ENCODE results near the gene RAB3GAP2. TPM values are rescaled to one million over a fixed set of nuclear protein-coding genes. Genes with fewer than 3 reads are reported as not detected.
A peak's percentile ranks its signal among the peaks of the same experiment; 100 is the strongest.

Gene RAB3GAP2
- total RNA-seq, 2 experiments from 2014 or later, result 34.7 to 39.4 TPM

GRCh38 chr1:220135755-220136154 lies 136.5 kb downstream of the RAB3GAP2 start:
- H3K36me3 Mint-ChIP-seq (ENCODE audit: low read depth), result peaks cover 83% of the 10 kb centered on the region
- no peak overlapping the region for H3K27ac ChIP-seq (ENCODE audit: low read depth in 1 of 2, low read length in 2 of 2)
- no peak overlapping the region for H3K4me3 Mint-ChIP-seq
- H3K27ac Mint-ChIP-seq, result peak overlapping the region; percentile 54
- peaks cover 10% of the 10 kb centered on the region for H3K4me1 Mint-ChIP-seq (ENCODE audit: low read depth)
- ATAC-seq (ENCODE audit: poor library complexity), result no peak
- TF ChIP-seq, protein P1, sequence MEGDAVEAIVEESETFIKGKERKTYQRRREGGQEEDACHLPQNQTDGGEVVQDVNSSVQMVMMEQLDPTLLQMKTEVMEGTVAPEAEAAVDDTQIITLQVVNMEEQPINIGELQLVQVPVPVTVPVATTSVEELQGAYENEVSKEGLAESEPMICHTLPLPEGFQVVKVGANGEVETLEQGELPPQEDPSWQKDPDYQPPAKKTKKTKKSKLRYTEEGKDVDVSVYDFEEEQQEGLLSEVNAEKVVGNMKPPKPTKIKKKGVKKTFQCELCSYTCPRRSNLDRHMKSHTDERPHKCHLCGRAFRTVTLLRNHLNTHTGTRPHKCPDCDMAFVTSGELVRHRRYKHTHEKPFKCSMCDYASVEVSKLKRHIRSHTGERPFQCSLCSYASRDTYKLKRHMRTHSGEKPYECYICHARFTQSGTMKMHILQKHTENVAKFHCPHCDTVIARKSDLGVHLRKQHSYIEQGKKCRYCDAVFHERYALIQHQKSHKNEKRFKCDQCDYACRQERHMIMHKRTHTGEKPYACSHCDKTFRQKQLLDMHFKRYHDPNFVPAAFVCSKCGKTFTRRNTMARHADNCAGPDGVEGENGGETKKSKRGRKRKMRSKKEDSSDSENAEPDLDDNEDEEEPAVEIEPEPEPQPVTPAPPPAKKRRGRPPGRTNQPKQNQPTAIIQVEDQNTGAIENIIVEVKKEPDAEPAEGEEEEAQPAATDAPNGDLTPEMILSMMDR (IDR thresholded peaks at IDR 0.05), result no peak
- H3K4me3 ChIP-seq (ENCODE audit: low read length), result no peak overlapping the region
- no peaks in the 10 kb centered on the region for H3K4me1 ChIP-seq (ENCODE audit: insufficient read depth, low read length)
- ChIA-PET CTCF (no interaction called here), POLR2A (no interaction called here)
- H3K27me3 ChIP-seq (ENCODE audit: control insufficient read depth in 1 of 2, insufficient read depth in 2 of 2, low read length in 2 of 2), result no peaks in the 10 kb centered on the region
- no peaks in the 10 kb centered on the region for H3K9me3 ChIP-seq (ENCODE audit: control insufficient read depth in 1 of 2, insufficient read depth in 1 of 2, low read length in 2 of 2)
- no peaks in the 10 kb centered on the region for H3K9me3 Mint-ChIP-seq
- no peaks in the 10 kb centered on the region for H3K27me3 Mint-ChIP-seq
- H3K36me3 ChIP-seq (ENCODE audit: insufficient read depth, low read length), result peaks cover 52% of the 10 kb centered on the region
- DNase-seq, result no peak
- intact Hi-C loops (cut with DNase I, micrococcal nuclease), result no loop called here

- Mint-ChIP-seq H3K36me3 (ENCODE audit: low read depth) (peaks cover 86% of the 10 kb centered on the region), H3K4me3 (no peak overlapping the region), H3K9me3 (peaks cover 4% of the 10 kb centered on the region), H3K4me1 (ENCODE audit: low read depth) (peaks cover 10% of the 10 kb centered on the region), H3K27me3 (no peaks in the 10 kb centered on the region), H3K27ac (no peak overlapping the region)
- CTCF ChIA-PET, result no interaction called here
- ATAC-seq (ENCODE audit: poor library complexity) (no peak), DNase-seq (no peak)
- TF ChIP-seq, protein P1 (IDR thresholded peaks at IDR 0.05), result no peak
- Histone ChIP-seq H3K27ac (ENCODE audit: low read depth in 1 of 2, low read length in 2 of 2) (no peak overlapping the region), H3K27me3 (ENCODE audit: control insufficient read depth in 1 of 2, insufficient read depth in 2 of 2, low read length in 2 of 2) (no peaks in the 10 kb centered on the region), H3K4me3 (ENCODE audit: low read length) (no peak overlapping the region), H3K4me1 (ENCODE audit: insufficient read depth, low read length) (no peaks in the 10 kb centered on the region), H3K36me3 (ENCODE audit: insufficient read depth, low read length) (peaks cover 38% of the 10 kb centered on the region), H3K9me3 (ENCODE audit: control insufficient read depth in 1 of 2, insufficient read depth in 1 of 2, low read length in 2 of 2) (peaks cover 0 to 3% of the 10 kb centered on the region in 2 experiments)
- POLR2A ChIA-PET, result no interaction called here
- intact Hi-C loops (cut with DNase I, micrococcal nuclease), result no loop called here
Measured at GRCh38 chr1:220129479-220130210, 142.6 kb downstream of the RAB3GAP2 start.

GRCh38 chr1:220127076-220127475 lies 145.2 kb downstream of the RAB3GAP2 start:
- intact Hi-C loops (cut with DNase I, micrococcal nuclease), result no loop called here
- Histone ChIP-seq H3K36me3 (ENCODE audit: insufficient read depth, low read length) (peaks cover 32% of the 10 kb centered on the region), H3K4me1 (ENCODE audit: insufficient read depth, low read length) (no peaks in the 10 kb centered on the region), H3K27ac (ENCODE audit: low read depth in 1 of 2, low read length in 2 of 2) (no peak overlapping the region), H3K27me3 (ENCODE audit: control insufficient read depth in 1 of 2, insufficient read depth in 2 of 2, low read length in 2 of 2) (no peaks in the 10 kb centered on the region), H3K9me3 (ENCODE audit: control insufficient read depth in 1 of 2, insufficient read depth in 1 of 2, low read length in 2 of 2) (peaks cover 0 to 3% of the 10 kb centered on the region in 2 experiments), H3K4me3 (ENCODE audit: low read length) (no peak overlapping the region)
- ChIA-PET CTCF (interaction anchor here (1.1 kb wide), 1 partner anchor 11 kb away, joined by 3 read pairs; no protein-coding TSS in a partner anchor), POLR2A (no interaction called here)
- H3K4me3 Mint-ChIP-seq, result no peak overlapping the region
- H3K36me3 Mint-ChIP-seq (ENCODE audit: low read depth), result peaks cover 74% of the 10 kb centered on the region
- peaks cover 4% of the 10 kb centered on the region for H3K9me3 Mint-ChIP-seq
- H3K27ac Mint-ChIP-seq, result no peak overlapping the region
- no peak for ATAC-seq (ENCODE audit: poor library complexity)
- TF ChIP-seq, protein P1 (IDR thresholded peaks at IDR 0.05), result no peak
- peaks cover 20% of the 10 kb centered on the region for H3K4me1 Mint-ChIP-seq (ENCODE audit: low read depth)
- no peaks in the 10 kb centered on the region for H3K27me3 Mint-ChIP-seq
- DNase-seq, result no peak

All from CD4-positive, alpha-beta T cell (primary cell).